GM21576 (cell line): ENCODE data around the gene CHCHD5.
"Not testable (repeated sequence)": the region's sequence is repeated elsewhere in the genome, so short reads cannot be mapped to it uniquely, and the experiment has no call there.

ENCODE experiments used
- ATAC-seq: cut with Tn5 transposase; IDR thresholded peaks from one replicate; pipeline ENCODE4 v1.9.1; 2021; ENCODE audit warnings: mild to moderate bottlenecking, moderate library complexity; ENCODE audit not compliant: unreplicated experiment

Gene CHCHD5, protein sequence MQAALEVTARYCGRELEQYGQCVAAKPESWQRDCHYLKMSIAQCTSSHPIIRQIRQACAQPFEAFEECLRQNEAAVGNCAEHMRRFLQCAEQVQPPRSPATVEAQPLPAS

GRCh38 chr2:112584134-112584890 is at the start of gene CHCHD5:
Gene CHCHD5 (plus strand): TSS chr2:112584609. CDS start chr2:112584648, 39 bp downstream.
- peak; percentile 77 for ATAC-seq

- ATAC-seq: no peak
Measured at GRCh38 chr2:112534826-112535225, 49.6 kb upstream of the CHCHD5 start.

GRCh38 chr2:112536665-112537064 is 47.7 kb upstream of the CHCHD5 start:
- not testable (repeated sequence) for ATAC-seq

- ATAC-seq: no peak
Measured at GRCh38 chr2:112539306-112539705, 45.1 kb upstream of the CHCHD5 start.

- no peak for ATAC-seq
Measured at GRCh38 chr2:112540906-112541305, 43.5 kb upstream of the CHCHD5 start.

DNA sequence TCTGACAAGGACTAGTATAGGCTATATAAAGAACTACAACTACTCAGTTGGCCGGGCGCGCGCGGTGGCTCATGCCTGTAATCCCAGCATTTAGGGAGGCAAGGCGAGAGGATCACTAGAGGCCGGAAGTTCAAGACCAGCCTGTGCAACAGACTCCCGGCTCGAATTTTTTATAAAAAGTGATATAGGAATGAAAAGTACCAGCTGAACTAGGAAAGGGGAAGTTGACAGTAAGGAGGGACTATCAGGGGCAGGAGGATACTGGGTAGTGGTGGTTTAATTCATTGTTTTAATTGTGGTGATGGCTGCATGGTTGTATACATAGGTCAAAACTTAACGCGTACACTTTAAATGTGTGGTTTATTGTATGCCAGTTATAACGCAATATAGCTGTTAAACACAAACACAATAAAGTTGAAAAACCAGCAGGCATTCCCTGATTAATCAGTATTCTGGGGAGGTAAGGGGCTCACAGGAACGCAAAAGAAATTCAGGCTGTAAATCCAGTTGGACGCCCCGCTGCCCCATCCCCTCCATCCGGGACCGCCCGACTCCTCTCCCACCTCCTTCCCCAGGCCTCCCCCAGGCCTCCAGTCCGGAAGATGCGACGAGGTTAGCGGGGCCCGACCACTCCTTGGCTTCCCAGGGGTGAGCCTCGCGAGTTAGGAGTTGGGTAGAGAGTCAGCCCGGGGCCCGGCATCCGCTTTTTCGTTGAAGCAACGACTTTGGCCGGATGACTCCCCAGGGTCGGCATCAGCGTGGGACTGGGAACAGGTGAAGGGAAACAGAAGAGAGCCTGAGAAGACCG is 42.9 kb upstream of the CHCHD5 start:
- peak; percentile 75 for ATAC-seq

DNA sequence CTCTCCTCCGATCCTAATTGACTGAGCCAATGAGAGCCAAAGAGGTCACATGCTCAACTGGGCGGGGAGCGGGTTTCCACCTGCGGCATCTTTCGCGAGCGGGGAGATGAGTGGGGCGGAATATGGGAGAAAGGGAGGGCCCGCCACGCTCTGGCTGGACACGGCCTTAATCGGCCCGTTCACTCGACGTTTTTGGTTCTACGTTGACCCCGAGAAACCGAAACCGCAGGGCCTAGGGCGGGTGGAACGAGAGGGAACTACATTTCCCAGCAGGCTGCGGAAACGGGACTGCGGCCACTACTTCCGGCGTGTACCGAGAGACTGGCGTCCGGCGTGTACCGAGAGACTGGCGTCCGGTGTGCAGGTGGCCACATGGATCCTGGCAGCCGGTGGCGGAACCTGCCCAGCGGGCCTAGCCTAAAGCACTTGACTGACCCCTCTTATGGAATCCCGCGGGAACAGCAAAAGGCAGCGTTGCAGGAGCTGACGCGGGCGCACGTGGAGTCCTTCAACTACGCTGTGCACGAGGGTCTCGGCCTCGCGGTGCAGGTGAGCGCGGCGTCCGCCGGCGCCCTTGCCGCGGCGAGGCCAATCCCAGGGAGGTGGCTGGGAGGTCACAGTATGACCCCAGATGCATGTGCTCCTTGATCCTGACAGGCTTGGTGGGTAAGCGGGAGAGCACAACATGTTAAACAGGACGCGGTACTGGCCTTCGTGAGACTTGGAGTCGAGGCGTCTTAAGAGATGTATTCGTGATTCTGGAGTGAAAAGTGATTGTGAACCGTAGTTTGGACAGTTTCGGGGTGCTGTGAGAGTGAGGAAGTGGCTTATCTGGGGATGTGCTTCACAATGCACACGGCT is 42.1 kb upstream of the CHCHD5 start, which contains the start of gene POLR1B:
Gene POLR1B (plus strand): TSS at position 343 of the 861 bp plus-strand sequence. CDS start 30 bp downstream, at position 373.
- peak; percentile 72 for ATAC-seq

- ATAC-seq: no peak
Measured at GRCh38 chr2:112542984-112543661, 41.3 kb upstream of the CHCHD5 start.

DNA sequence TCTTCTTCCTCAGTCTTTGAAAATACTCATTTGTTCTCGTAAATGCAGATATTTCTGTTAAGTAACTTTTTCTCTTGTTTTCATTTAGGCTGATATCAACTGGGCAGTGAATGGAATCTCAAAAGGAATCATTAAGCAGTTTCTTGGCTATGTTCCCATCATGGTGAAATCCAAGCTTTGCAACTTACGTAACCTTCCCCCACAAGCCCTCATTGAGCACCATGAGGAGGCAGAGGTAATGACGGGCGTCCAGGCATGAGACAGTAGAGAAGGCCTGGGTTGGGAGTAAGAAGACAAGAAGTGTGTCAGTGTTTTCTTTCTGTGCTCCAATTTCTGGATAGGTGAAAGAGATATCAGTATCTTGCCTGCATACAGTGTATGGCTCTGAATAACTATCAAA is 37.1 kb upstream of the CHCHD5 start:
- no peak for ATAC-seq

GRCh38 chr2:112548980-112549379 is 35.4 kb upstream of the CHCHD5 start:
- no peak for ATAC-seq

DNA sequence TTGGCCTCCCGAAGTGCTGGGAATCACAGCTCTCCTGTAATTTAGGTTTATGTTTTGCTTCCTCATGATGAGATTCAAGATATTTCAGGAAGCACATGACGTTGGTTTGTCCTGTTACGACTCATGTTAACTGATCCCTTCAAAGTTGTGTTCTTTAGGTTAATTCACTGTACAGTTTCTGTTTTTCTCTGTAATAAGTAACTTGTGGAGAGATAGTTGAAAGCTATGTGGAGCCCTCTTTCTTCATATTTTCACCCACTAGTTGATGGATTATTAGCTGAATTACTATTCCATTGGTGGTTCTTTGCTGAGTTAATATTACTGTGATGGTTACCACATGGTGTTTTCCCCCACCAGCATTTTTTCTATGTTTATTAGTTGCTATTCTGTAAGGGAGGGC is 18.3 kb upstream of the CHCHD5 start:
- no peak for ATAC-seq

DNA sequence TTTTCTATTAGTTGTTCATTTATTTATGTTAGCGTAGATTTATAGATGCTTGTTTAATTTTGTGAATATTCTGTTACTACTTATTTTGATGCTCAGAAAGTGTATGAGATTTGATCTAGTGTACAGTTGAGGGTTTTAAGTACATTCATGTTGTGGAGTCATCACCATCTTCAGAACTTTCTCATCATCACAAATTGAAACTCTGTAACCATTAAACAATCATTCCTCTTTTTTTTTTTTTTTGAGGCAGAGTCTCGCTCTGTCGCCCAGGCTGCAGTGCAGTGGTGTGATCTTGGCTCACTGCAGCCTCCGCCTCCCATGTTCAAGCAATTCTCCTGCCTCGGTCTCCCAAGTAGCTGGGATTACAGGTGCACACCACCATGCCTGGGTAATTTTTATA is 17.9 kb upstream of the CHCHD5 start:
- not testable (repeated sequence) for ATAC-seq

DNA sequence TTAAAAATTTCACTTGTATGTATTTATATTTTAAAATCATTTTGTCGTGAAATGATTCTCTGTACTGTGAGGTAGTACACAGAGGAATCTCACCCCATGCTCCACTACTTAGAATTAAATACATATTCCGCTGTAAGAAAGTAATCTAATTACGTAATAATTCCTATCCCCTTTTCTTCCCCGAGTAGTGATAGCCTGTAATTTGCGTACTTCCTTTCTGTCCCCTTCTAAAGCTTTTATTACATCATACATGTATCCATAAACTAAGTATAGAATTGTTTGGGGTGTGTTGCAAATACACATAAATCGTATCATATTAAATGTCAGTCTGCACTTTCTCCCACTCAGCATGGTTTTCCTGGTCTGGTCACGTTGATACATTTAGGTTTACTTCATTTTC is 12.4 kb upstream of the CHCHD5 start:
- ATAC-seq: no peak

DNA sequence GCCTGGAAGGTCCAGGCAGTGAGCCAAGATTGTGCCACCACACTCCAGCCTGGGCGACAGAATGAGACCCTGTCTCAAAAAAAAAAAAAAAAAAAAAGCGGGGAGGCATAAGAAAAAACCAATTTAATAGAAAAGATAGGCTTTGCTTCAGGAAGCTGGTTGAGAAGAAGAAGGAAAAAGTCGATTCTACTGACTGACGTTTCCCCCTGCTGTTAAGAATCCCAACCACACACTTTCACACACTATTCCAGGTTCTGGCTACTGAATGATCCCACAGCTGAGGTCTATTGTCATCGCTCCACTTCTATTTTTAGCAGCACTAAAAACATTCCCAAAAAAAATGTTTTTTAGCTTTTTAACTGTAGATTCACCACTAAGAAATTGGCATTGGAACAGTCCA is 6.7 kb upstream of the CHCHD5 start:
- no peak for ATAC-seq

GRCh38 chr2:112579241-112579640 is 5.2 kb upstream of the CHCHD5 start:
- ATAC-seq: no peak

DNA sequence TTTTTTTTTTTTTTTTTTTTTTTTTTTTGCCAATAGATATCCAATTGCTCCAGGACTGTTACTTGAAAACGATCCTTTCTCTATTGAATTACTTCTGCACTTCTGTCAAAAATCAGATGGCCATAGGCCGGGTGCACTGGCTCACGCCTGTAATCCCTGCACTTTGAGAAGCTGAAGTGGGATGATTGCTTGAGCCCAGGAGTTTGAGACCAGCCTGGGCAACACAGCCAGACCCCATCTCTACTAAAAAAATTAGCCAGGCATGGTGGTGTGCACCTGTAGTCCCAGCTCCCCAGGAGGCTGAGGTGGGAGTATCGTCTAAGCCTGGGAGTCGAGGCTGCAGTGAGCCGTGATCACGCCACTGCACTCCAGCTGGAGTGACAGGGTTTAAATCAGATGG is 4.3 kb upstream of the CHCHD5 start:
- no peak for ATAC-seq

- no peak for ATAC-seq
Measured at GRCh38 chr2:112582314-112582746, 2.1 kb upstream of the CHCHD5 start.

- ATAC-seq: no peak
Measured at GRCh38 chr2:112583497-112584133, 794 bp upstream of the CHCHD5 start.

DNA sequence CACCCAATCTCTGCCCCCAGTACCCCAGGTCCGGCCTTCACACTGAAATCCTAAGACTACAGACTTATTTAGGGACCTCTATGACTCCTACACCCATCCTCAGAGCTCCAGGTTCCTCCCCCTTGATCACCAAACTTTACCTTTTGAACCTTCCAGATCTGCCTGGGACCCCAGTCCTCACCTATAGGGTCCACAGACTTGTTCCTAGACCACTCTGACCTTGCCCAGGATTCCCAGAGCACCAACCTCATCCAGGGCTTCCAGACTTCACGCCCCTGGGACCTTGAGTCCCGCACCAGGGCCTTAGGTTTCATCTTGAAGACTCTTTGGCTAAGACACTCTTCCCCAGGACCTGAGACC is 462 bp downstream of the CHCHD5 start:
- no peak for ATAC-seq

GRCh38 chr2:112585400-112585799 is 991 bp downstream of the CHCHD5 start:
- ATAC-seq: no peak
